ENCODE data around the gene ARHGEF35.
"Not testable (repeated sequence)": the region's sequence is repeated elsewhere in the genome, so short reads cannot be mapped to it uniquely, and the experiment has no call there.

The ARHGEF35 gene

DNA sequence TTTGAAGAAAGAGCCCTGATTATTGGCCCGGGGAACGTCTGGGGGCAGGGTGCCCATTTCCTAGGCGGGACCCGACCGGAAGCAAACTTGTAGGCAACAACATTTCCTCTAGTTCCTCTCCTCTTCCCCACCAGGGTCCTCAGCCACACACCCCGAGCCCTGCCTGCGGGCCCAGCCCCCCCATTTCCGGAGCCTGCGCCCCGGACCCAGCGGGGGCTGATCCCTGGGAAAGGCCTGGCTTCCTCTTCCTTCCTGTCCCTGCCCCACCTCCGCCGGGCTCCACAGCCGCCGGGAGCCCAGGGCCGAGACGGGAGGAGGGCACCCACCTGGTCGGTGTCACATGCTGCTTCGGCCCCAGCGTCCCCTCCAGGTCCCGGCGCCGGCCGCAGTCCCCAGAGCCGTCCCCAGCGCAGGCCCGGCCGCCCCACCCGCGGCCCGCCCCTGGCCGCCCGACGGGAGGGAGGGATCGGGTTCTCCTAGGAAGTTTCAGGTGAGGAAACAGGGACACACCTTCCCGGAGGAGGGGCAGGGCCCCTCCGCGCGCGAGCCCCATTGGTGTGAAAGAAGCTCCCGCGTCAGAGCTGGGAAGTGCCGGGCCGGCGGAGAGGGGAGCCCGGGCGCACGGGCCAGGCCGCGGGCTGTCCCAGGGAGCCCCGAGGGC, at the start of gene ARHGEF35:
Gene ARHGEF35 (minus strand): TSS at position 622 of the 661 bp plus-strand sequence. CDS start 7,450 bp downstream, outside the sequence.
- DNase-seq (ENCODE audit: low read depth) = not testable (repeated sequence)

GRCh38 chr7:144245372-144245771, 49.7 kb upstream of the ARHGEF35 start:
- not testable (repeated sequence) for DNase-seq (ENCODE audit: low read depth)

DNA sequence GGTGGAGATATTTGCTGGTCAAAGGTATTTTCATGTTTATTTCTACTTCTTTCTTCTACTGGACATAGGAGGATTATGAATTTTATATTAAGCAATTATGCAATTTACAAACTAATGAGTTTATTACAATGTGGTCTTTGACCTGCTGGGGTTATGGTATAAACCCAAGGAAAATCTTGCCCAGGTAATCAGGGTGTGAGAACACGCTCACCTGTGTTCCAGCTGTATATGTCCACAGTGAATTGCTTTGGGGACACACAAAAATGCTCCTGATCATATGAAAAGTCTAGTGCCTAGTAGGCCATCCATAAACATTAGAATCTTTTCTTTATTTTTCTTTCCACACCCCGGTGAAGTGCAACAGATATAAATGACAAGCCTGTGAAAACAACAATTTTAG, 43.7 kb upstream of the ARHGEF35 start, which contains the start of gene OR2A42:
Gene OR2A42 (minus strand): TSS at position 241 of the 400 bp plus-strand sequence. CDS start 6,762 bp downstream, outside the sequence.
- DNase-seq (ENCODE audit: low read depth) = not testable (repeated sequence)

DNA sequence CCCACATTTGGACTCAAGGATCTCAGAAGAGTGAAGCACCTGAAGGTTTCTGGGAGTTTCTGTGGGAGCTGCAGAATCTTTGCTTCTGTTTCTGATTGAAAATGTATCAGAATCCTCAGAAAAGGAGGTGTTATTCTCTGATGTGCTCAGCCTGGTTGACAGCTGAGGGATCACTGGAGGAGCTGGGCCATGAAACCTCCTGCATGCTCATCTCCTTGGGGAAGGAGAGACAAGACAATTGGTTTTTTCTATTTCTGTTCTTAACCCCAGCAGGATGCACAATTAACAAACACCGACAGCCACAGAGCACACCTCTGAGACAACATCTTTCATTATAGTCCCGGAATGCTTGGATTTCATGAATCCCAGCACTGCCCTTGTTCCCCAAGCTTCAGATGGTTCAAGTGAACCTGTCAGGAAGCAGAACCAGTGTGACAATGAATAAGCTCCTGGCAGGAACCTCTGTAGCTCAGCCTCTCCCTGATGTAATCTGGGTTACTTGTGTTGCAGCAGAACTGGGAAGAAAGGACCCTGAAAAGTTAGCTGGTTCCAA, 43.0 kb upstream of the ARHGEF35 start:
- not testable (repeated sequence) for DNase-seq (ENCODE audit: low read depth)

DNA sequence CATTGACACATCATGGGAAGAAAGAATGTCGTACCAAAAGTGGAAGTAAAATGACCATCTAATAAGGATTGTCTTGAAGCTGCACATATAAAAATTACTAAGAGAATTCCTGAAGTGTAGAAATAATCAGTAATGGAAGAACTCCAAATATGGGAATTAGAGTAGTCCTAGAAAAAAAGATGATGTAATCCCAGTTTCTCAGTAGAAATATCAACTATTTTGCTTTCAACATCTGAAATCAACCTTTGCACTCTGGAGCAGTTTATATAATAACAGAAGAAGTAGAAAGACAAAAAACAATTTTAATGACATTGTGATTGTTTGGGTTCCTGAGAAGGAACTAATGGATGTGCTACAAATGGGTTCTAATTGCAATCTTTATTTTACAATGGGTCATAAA, 37.4 kb upstream of the ARHGEF35 start:
- DNase-seq (ENCODE audit: low read depth) = not testable (repeated sequence)

GRCh38 chr7:144231027-144231426, 35.4 kb upstream of the ARHGEF35 start:
- not testable (repeated sequence) for DNase-seq (ENCODE audit: low read depth)

- not testable (repeated sequence) for DNase-seq (ENCODE audit: low read depth)
Observed at GRCh38 chr7:144228810-144229209, 33.2 kb upstream of the ARHGEF35 start.

GRCh38 chr7:144226866-144227265, 31.2 kb upstream of the ARHGEF35 start:
- not testable (repeated sequence) for DNase-seq (ENCODE audit: low read depth)

DNA sequence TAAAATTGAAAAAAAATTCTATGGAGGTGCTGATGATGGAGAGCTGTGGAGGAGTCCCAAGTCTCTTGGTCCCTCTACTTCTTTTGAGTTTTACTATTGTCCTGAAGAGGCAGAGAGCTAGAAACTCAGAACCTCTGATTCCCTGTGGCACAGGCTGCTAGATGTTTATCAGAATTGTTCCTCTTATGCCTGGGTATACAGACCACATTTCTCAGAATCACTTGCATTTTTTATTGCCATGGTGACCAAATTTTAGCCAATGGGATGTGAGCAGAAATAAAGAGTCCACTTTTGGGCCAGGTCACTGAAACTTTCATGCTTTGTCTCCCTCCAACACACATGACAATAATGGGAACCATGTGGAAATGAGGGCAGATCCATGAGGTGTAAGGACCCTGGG, 28.0 kb upstream of the ARHGEF35 start:
- DNase-seq (ENCODE audit: low read depth) = not testable (repeated sequence)

DNA sequence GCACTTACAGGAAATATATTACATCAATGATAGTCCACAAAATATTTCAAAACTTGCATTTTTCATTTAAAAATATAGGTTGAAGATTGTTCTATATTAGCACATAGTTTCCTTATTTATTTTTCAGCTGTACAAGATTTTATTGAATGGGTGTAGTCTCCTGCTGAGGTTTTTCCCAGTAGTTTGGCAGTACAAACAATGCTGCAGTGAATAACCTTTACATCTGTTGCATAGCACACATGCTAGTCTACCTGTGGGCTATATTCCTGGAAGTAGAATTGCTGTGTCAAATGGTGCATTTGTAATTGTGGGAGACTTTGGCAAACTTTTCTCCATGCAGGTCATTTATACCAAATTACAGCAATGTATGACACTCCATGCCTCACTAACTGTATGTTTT, 24.9 kb upstream of the ARHGEF35 start:
- DNase-seq (ENCODE audit: low read depth) = not testable (repeated sequence)

GRCh38 chr7:144219149-144219548, 23.5 kb upstream of the ARHGEF35 start:
- not testable (repeated sequence) for DNase-seq (ENCODE audit: low read depth)

DNA sequence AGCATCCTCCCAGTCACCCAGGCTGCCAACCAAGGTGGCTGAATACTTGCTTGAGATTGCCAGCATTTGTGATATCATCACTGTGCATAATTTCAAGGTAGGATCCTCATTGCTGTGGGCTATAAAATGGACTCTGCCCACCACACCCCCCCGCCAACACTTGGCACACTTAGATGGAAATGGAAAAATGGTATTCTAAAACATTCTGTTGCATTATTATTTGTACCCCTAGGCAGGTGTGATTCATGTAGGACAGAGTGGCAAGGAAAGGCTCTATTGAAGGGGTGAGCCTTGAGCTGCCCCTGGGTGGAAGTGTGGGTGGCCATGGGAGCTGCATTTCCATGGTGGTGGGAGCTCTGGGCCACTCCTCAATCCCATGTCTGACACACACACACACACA, 22.9 kb upstream of the ARHGEF35 start:
- DNase-seq (ENCODE audit: low read depth) = not testable (repeated sequence)

DNA sequence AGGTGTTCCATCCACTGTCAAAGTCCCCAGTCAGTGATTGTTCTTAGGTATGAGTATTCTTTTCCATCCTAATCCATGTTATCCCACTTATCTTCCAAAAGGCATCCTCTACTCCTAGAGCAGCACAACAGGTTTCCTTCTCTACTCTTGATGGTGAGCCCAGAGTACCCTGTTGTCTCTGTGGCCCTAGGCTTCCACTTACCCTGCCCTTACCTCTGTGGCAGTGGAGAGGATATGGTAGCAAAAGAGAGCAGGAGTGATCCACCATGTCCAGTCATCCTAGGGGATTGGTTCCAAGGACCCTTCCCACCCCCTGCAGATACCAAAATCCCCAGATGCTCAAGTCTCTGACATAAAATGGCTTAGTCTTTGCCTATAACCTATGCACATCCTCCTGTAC, 21.6 kb upstream of the ARHGEF35 start:
- DNase-seq (ENCODE audit: low read depth) = not testable (repeated sequence)

- not testable (repeated sequence) for DNase-seq (ENCODE audit: low read depth)
Observed at GRCh38 chr7:144205306-144205705, 9.7 kb upstream of the ARHGEF35 start.

DNA sequence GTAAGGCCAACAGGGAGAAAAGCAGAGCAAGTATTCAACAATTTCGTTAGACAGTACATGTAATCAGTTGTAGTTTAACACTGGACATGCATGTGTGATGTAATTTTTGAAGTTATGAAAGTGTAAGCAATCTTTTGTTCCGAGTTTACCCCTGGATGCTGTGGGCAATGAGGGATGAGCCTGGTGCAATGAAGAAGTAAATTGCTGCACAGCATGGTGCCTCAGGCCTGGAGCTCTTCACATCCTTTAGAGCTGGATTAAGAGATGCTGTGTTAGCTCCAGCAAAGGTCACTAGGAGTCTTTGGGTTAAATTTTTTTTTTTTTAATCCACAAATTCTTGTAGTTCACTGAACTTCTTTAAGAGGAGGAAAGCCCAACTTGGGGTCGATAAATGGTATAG, 7.5 kb upstream of the ARHGEF35 start:
- DNase-seq (ENCODE audit: low read depth) = not testable (repeated sequence)

GRCh38 chr7:144201978-144202377, 6.3 kb upstream of the ARHGEF35 start:
- DNase-seq (ENCODE audit: low read depth) = not testable (repeated sequence)

- not testable (repeated sequence) for DNase-seq (ENCODE audit: low read depth)
Observed at GRCh38 chr7:144198934-144199333, 3.3 kb upstream of the ARHGEF35 start.

GRCh38 chr7:144194453-144194852, 1.2 kb downstream of the ARHGEF35 start:
- DNase-seq (ENCODE audit: low read depth) = not testable (repeated sequence)

GRCh38 chr7:144193782-144194181, 1.9 kb downstream of the ARHGEF35 start:
- not testable (repeated sequence) for DNase-seq (ENCODE audit: low read depth)

GRCh38 chr7:144188578-144189171, 7.0 kb downstream of the ARHGEF35 start:
- not testable (repeated sequence) for DNase-seq (ENCODE audit: low read depth)

DNA sequence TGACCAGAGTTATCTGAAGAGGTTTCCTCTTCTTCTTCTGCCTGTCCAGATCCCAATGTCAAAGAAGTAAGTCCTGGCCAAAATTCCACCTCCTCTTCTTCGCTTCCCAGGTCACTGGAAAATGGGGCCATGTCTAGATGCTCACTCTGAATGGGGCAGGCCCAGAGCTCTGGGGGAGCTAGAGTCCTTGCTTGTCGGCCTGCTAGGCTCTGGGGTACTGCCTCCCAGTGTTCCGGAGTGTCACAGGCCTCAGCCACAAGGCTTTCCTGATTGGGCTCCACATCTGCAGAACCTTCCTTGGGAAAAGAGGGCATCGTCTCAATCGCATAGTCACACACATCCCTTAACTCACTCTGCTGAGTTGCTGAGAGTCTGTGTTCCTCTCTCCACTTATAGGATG, 7.8 kb downstream of the ARHGEF35 start:
- not testable (repeated sequence) for DNase-seq (ENCODE audit: low read depth)

- not testable (repeated sequence) for DNase-seq (ENCODE audit: low read depth)
Observed at GRCh38 chr7:144183166-144183565, 12.5 kb downstream of the ARHGEF35 start, which contains the start of gene CTAGE4. Gene CTAGE4, plus strand, starts transcription at chr7:144183466. Its CDS starts 38 bp downstream, at chr7:144183504.

DNA sequence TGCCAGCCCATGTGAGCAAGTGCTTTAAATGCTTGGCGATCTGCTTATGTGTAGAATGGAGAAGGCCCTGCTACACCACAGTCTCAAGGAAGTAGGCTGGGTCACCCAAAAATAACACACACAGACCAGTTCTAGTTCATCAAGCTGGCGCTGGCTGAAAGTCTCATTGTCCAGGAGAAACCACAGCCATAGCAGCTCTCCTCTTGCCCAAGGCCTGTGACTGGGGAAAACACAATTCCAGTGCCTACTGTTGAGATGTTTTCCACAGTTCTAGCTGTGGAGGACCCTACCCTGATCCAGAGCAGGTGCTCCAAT, 16.5 kb downstream of the ARHGEF35 start:
- not testable (repeated sequence) for DNase-seq (ENCODE audit: low read depth)
